PC-9 (cell line): ENCODE data around the gene ATP1A3.
"Not testable (repeated sequence)": the region's sequence is repeated elsewhere in the genome, so short reads cannot be mapped to it uniquely, and the experiment has no call there.

ENCODE experiments used
- EZH2 ChIP-seq: fragments of 200-600 bp; sonication (generic); IDR thresholded peaks from 2 replicates; pipeline ENCODE4 v1.8.0; 2017; ENCODE audit warnings: antibody characterized with exemption, low read depth
- TF ChIP-seq, protein P1 (sequence below): fragments of 200-600 bp; sonication (generic); conservative IDR thresholded peaks from 2 replicates; pipeline ENCODE4 v1.6.1; 2017; ENCODE audit warnings: mixed run types, antibody characterized with exemption, mild to moderate bottlenecking, moderate library complexity

DNA sequence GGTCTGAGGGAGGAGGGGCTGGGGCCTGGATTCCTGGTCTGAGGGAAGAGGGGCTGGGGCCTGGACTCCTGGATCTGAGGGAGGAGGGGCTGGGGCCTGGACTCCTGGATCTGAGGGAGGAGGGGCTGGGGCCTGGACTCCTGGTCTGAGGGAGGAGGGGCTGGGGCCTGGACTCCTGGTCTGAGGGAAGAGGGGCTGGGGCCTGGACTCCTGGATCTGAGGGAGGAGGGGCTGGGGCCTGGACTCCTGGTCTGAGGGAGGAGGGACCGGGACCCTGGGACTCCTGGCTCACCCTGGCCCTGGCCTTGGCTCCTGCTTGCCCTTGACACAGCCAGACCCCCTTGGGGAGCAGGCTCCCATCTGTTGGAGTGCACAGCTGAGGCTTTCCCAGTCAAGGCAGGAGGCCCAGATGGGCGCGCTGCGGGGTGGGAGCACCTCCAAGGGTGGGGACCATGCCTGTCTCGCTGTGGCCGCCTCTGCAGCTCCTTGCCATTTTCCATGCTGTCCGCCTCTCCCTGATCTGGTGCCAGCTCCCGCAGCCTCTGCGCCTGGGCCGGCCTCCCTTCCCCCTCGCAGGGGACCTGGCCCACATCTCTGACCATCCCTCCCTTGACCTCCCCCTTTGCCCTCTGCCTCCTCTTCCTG is 2.0 kb downstream of the ATP1A3 start:
- TF ChIP-seq, protein P1, sequence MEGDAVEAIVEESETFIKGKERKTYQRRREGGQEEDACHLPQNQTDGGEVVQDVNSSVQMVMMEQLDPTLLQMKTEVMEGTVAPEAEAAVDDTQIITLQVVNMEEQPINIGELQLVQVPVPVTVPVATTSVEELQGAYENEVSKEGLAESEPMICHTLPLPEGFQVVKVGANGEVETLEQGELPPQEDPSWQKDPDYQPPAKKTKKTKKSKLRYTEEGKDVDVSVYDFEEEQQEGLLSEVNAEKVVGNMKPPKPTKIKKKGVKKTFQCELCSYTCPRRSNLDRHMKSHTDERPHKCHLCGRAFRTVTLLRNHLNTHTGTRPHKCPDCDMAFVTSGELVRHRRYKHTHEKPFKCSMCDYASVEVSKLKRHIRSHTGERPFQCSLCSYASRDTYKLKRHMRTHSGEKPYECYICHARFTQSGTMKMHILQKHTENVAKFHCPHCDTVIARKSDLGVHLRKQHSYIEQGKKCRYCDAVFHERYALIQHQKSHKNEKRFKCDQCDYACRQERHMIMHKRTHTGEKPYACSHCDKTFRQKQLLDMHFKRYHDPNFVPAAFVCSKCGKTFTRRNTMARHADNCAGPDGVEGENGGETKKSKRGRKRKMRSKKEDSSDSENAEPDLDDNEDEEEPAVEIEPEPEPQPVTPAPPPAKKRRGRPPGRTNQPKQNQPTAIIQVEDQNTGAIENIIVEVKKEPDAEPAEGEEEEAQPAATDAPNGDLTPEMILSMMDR = not testable (repeated sequence)
- TF ChIP-seq EZH2 = not testable (repeated sequence)
